ENCODE results near the gene SMC1B.
"Not testable (repeated sequence)": the region's sequence is repeated elsewhere in the genome, so short reads cannot be mapped to it uniquely, and the experiment has no call there.

Gene SMC1B

DNA sequence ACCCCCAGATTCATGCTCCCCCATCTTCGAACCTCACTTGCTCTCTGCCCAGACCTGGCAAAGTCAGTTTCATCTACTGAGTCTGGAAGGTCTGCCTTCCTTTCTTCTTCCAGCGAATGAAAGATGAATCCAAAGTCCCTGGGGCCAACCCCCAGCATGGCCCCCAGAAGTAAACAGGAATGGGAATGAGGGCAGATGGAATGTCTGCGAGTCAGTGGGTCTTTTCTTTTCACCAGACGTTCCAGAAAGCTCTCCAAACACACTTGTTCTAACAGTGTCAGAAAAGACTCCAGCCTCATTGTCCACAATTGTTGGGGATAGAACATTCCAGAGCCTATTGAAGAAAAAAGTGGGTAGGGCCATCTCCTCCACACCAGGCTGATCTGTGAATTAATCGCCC is 28.7 kb upstream of the SMC1B start:
- Histone ChIP-seq H3K27ac (ENCODE audit: low read depth, low read length) (peak overlapping the region; percentile 94), H3K23ac (ENCODE audit: low read length) (no peak overlapping the region), H3K4me1 (ENCODE audit: control insufficient read depth in 1 of 2, insufficient read depth in 2 of 2, low read length in 2 of 2) (peaks cover 38 to 43% of the 10 kb centered on the region in 2 experiments), H2AK5ac (ENCODE audit: low read length) (peak overlapping the region; percentile 47), H2AFZ (ENCODE audit: insufficient read depth, low read length, poor library complexity) (no peak overlapping the region), H3K79me2 (ENCODE audit: control insufficient read depth, insufficient read depth, low read length, poor library complexity) (peaks cover 5% of the 10 kb centered on the region), H3K14ac (ENCODE audit: low read length) (peak overlapping the region; percentile 97), H3K9ac (ENCODE audit: low read length) (no peak overlapping the region), H3K36me3 (ENCODE audit: control insufficient read depth in 1 of 2, insufficient read depth in 2 of 2, low read length in 2 of 2) (no peaks in the 10 kb centered on the region), H4K12ac (ENCODE audit: low read depth, low read length) (no peak overlapping the region), H2BK120ac (ENCODE audit: insufficient read depth, low read length, poor library complexity) (peak overlapping the region; percentile 99), H3K4ac (ENCODE audit: low read depth, low read length) (peak overlapping the region; percentile 71), H3K18ac (ENCODE audit: low read length) (peak overlapping the region; percentile 55), H2BK12ac (ENCODE audit: low read length) (peak overlapping the region; percentile 91), H4K8ac (ENCODE audit: low read depth, low read length) (peak overlapping the region; percentile 80), H3K4me2 (ENCODE audit: low read length) (no peak overlapping the region), H4K91ac (ENCODE audit: low read depth, low read length) (peak overlapping the region; percentile 99), H3K27me3 (ENCODE audit: insufficient read depth, low read length) (no peaks in the 10 kb centered on the region), H3K9me3 (ENCODE audit: insufficient read depth, low read depth, low read length) (no peaks in the 10 kb centered on the region), H2BK5ac (ENCODE audit: low read depth, low read length, poor library complexity) (peak overlapping the region; percentile 99), H3K4me3 (ENCODE audit: low read depth, low read length) (no peak overlapping the region), H3K79me1 (ENCODE audit: low read length) (peaks cover 55% of the 10 kb centered on the region)
- DNase-seq, result peak in 1 of 2 donors; percentile 41
- WGBS (ENCODE audit: extremely low coverage, insufficient coverage, insufficient read length), result no CpG with 5 or more reads among the region's 5 CpGs

DNA sequence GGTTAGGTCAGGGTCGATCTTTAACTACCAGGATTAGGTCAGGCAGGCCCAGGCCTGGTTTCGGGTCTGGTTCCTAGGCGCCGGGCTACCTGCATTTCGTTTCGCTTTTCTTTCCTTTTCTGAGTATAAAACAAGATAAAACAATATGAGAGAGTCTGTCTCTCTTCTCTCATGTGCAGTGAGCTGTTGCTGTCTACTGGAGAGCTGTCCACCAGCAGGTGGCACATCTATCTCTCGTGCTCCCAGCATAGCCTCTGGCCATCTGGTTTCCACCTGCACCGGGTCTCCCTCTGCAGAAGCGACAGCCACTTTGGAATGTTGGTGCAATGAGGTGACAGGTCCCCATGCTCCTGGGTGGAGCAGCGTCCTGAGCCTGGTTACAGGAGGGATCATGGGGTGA is 27.7 kb upstream of the SMC1B start:
- no peaks in the 10 kb centered on the region for H3K27me3 ChIP-seq (ENCODE audit: insufficient read depth, low read length)
- peak overlapping the region; percentile 90 for H2BK12ac ChIP-seq (ENCODE audit: low read length)
- no peak overlapping the region for H3K9ac ChIP-seq (ENCODE audit: low read length)
- H2BK5ac ChIP-seq (ENCODE audit: low read depth, low read length, poor library complexity), result peak overlapping the region; percentile 90
- H3K4me1 ChIP-seq (ENCODE audit: control insufficient read depth in 1 of 2, insufficient read depth in 2 of 2, low read length in 2 of 2), result peaks cover 33 to 37% of the 10 kb centered on the region in 2 experiments
- H3K23ac ChIP-seq (ENCODE audit: low read length), result no peak overlapping the region
- H3K79me1 ChIP-seq (ENCODE audit: low read length), result peaks cover 50% of the 10 kb centered on the region
- H3K4ac ChIP-seq (ENCODE audit: low read depth, low read length), result peak overlapping the region; percentile 80
- no CpG with 5 or more reads among the region's 10 CpGs for whole genome bisulfite sequencing (ENCODE audit: extremely low coverage, insufficient coverage, insufficient read length)
- peak overlapping the region; percentile 80 for H4K8ac ChIP-seq (ENCODE audit: low read depth, low read length)
- peak overlapping the region; percentile 31 for H2AFZ ChIP-seq (ENCODE audit: insufficient read depth, low read length, poor library complexity)
- H3K4me2 ChIP-seq (ENCODE audit: low read length), result peak overlapping the region; percentile 42
- peak overlapping the region; percentile 99 for H4K91ac ChIP-seq (ENCODE audit: low read depth, low read length)
- peak overlapping the region; percentile 63 for H3K18ac ChIP-seq (ENCODE audit: low read length)
- H4K12ac ChIP-seq (ENCODE audit: low read depth, low read length), result peak overlapping the region; percentile 66
- no peaks in the 10 kb centered on the region for H3K36me3 ChIP-seq (ENCODE audit: control insufficient read depth in 1 of 2, insufficient read depth in 2 of 2, low read length in 2 of 2)
- H3K9me3 ChIP-seq (ENCODE audit: insufficient read depth, low read depth, low read length), result no peaks in the 10 kb centered on the region
- H3K27ac ChIP-seq (ENCODE audit: low read depth, low read length), result peak overlapping the region; percentile 94
- H2AK5ac ChIP-seq (ENCODE audit: low read length), result peak overlapping the region; percentile 87
- peaks cover 5% of the 10 kb centered on the region for H3K79me2 ChIP-seq (ENCODE audit: control insufficient read depth, insufficient read depth, low read length, poor library complexity)
- peak overlapping the region; percentile 99 for H2BK120ac ChIP-seq (ENCODE audit: insufficient read depth, low read length, poor library complexity)
- peak; percentile 81 to 83 for DNase-seq
- H3K4me3 ChIP-seq (ENCODE audit: low read depth, low read length), result no peak overlapping the region
- peak overlapping the region; percentile 88 for H3K14ac ChIP-seq (ENCODE audit: low read length)

DNA sequence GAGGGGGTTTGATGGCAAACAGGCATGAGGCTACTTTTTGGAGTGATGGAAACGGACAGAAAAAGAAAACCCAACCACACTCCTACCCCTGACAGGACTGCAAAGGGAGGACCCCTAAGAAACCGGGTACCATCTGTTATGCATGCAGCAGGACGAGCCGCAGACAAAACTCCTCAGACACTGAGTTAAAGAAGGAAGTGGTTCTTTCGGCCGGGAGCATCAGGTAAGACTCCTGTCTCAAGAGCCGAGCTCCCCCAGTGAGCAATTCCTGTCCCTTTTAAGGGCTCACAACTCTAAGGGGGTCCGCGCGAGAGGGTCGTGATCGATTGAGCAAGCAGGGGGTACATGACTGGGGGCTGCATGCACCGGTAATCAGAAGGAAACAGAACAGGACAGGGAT is 27.3 kb upstream of the SMC1B start:
- H3K36me3 ChIP-seq (ENCODE audit: control insufficient read depth in 1 of 2, insufficient read depth in 2 of 2, low read length in 2 of 2); H3K4me3 ChIP-seq (ENCODE audit: low read depth, low read length); DNase-seq; H3K79me2 ChIP-seq (ENCODE audit: control insufficient read depth, insufficient read depth, low read length, poor library complexity); H4K12ac ChIP-seq (ENCODE audit: low read depth, low read length); H3K23ac ChIP-seq (ENCODE audit: low read length); H2AFZ ChIP-seq (ENCODE audit: insufficient read depth, low read length, poor library complexity); H3K27me3 ChIP-seq (ENCODE audit: insufficient read depth, low read length); H3K9me3 ChIP-seq (ENCODE audit: insufficient read depth, low read depth, low read length); H3K9ac ChIP-seq (ENCODE audit: low read length): not testable (repeated sequence)
- Histone ChIP-seq H2BK5ac (ENCODE audit: low read depth, low read length, poor library complexity) (peak overlapping the region; percentile 90), H3K4me2 (ENCODE audit: low read length) (peak overlapping the region; percentile 33), H4K91ac (ENCODE audit: low read depth, low read length) (peak overlapping the region; percentile 93), H2AK5ac (ENCODE audit: low read length) (peak overlapping the region; percentile 22), H2BK120ac (ENCODE audit: insufficient read depth, low read length, poor library complexity) (peak overlapping the region; percentile 82), H4K8ac (ENCODE audit: low read depth, low read length) (peak overlapping the region; percentile 56), H3K18ac (ENCODE audit: low read length) (peak overlapping the region; percentile 58), H3K4me1 (ENCODE audit: control insufficient read depth in 1 of 2, insufficient read depth in 2 of 2, low read length in 2 of 2) (peaks cover 31 to 36% of the 10 kb centered on the region in 2 experiments), H3K14ac (ENCODE audit: low read length) (peak overlapping the region; percentile 48), H3K79me1 (ENCODE audit: low read length) (peaks cover 48% of the 10 kb centered on the region), H2BK12ac (ENCODE audit: low read length) (peak overlapping the region; percentile 78), H3K27ac (ENCODE audit: low read depth, low read length) (peak overlapping the region; percentile 94), H3K4ac (ENCODE audit: low read depth, low read length) (peak overlapping the region; percentile 49)
- WGBS (ENCODE audit: extremely low coverage, insufficient coverage, insufficient read length), result no CpG with 5 or more reads among the region's 13 CpGs

DNA sequence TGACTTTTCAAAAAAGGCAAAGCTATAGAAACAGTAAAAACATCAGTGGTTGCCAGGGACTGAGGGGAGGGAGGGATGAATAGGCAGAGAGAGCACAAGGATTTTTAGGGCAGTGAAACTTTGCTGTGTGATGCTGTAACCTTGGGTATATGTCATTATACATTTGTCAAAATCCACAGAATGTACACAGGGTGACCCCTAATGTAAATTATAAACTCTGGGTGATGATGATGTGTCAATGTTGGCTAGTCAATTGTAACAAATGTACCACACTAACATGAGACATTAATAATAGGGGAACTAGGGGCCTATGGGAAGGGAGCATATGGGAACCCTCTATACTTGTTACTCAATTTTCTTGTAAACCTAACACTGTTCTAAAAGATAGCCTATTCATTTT is 24.9 kb upstream of the SMC1B start:
- peaks cover 3% of the 10 kb centered on the region for H3K79me2 ChIP-seq (ENCODE audit: control insufficient read depth, insufficient read depth, low read length, poor library complexity)
- no peak for DNase-seq
- H3K4me1 ChIP-seq (ENCODE audit: control insufficient read depth in 1 of 2, insufficient read depth in 2 of 2, low read length in 2 of 2), result peaks cover 14 to 23% of the 10 kb centered on the region in 2 experiments
- H3K27me3 ChIP-seq (ENCODE audit: insufficient read depth, low read length), result no peaks in the 10 kb centered on the region
- no peak overlapping the region for H3K9ac ChIP-seq (ENCODE audit: low read length)
- H4K91ac ChIP-seq (ENCODE audit: low read depth, low read length), result no peak overlapping the region
- H3K14ac ChIP-seq (ENCODE audit: low read length), result no peak overlapping the region
- H2AK5ac ChIP-seq (ENCODE audit: low read length), result no peak overlapping the region
- no peak overlapping the region for H3K18ac ChIP-seq (ENCODE audit: low read length)
- H3K9me3 ChIP-seq (ENCODE audit: insufficient read depth, low read depth, low read length), result no peaks in the 10 kb centered on the region
- H3K36me3 ChIP-seq (ENCODE audit: control insufficient read depth in 1 of 2, insufficient read depth in 2 of 2, low read length in 2 of 2), result no peaks in the 10 kb centered on the region
- H3K4me2 ChIP-seq (ENCODE audit: low read length), result no peak overlapping the region
- no peak overlapping the region for H3K27ac ChIP-seq (ENCODE audit: low read depth, low read length)
- no peak overlapping the region for H4K12ac ChIP-seq (ENCODE audit: low read depth, low read length)
- H4K8ac ChIP-seq (ENCODE audit: low read depth, low read length), result no peak overlapping the region
- H3K4ac ChIP-seq (ENCODE audit: low read depth, low read length), result no peak overlapping the region
- H3K4me3 ChIP-seq (ENCODE audit: low read depth, low read length), result no peak overlapping the region
- no peak overlapping the region for H2BK5ac ChIP-seq (ENCODE audit: low read depth, low read length, poor library complexity)
- peaks cover 38% of the 10 kb centered on the region for H3K79me1 ChIP-seq (ENCODE audit: low read length)
- no peak overlapping the region for H2BK120ac ChIP-seq (ENCODE audit: insufficient read depth, low read length, poor library complexity)
- no peak overlapping the region for H2BK12ac ChIP-seq (ENCODE audit: low read length)
- no peak overlapping the region for H3K23ac ChIP-seq (ENCODE audit: low read length)
- no peak overlapping the region for H2AFZ ChIP-seq (ENCODE audit: insufficient read depth, low read length, poor library complexity)

Data from trophoblast cell (in vitro differentiated cells and primary cell).